Left colon (tissue), 2 donors: Measurements from ENCODE around the gene NTN3. TPM values are rescaled to one million over a fixed set of nuclear protein-coding genes. Genes with fewer than 3 reads are reported as not detected.

Experiments used
- ATAC-seq: fragments of 200-7000 bp; cut with Tn5 transposase; one replicate; pipeline ENCODE4 v1.9.1; 2020; ENCODE audit warnings: mild to moderate bottlenecking, moderate library complexity
- DNase-seq, 2 donors: peaks; one replicate each; pipeline ENCODE4 v3.0.0-alpha.2; 2020
- intact Hi-C, 2 donors: fragments of 100-400 bp; cut with DNase I in 1 of 2; cut with micrococcal nuclease in 1 of 2; formaldehyde crosslinking; loops; one replicate each; pipeline versions ENCODE4 v1.11.2 to v1.14.0; 2022; cut with DNase I, micrococcal nuclease
- total RNA-seq, 2 donors: library from RNA; stranded (reverse); fragmentation: NEBNext Ultra II Directional; extraction: Animal tissue kit (Norgen Biotek cat#: 25700); gene quantifications; one replicate each; pipeline ENCODE4 v1.2.1, GENCODE V29; 2021
- donor health status: DM: no; HTN: no; CAD: no.
- donor health status: DM: yes; HTN: yes; CAD: no.

The NTN3 gene
- total RNA-seq, 2 donors from 2014 or later, result not detected

GRCh38 chr16:2500430-2500917, 29.4 kb downstream of the NTN3 start:
- intact Hi-C loops, result loop anchor here in 1 of 2 donors (10.0 kb wide), 1 partner anchor 76 kb away; the partner anchor contains the start of gene CCNF
- DNase-seq, result peak in 1 of 2 donors; percentile 7
- peak; percentile 3 for ATAC-seq

GRCh38 chr16:2500918-2501750, 30.0 kb downstream of the NTN3 start:
- DNase-seq (peak; percentile 68 to 85), ATAC-seq (peak; percentile 85)
- intact Hi-C loops, result loop anchor here in 1 of 2 donors (10.0 kb wide), 1 partner anchor 76 kb away; the partner anchor contains the start of gene CCNF

GRCh38 chr16:2501946-2502895, 31.1 kb downstream of the NTN3 start:
- intact Hi-C loops, result loop anchor here in 1 of 2 donors (10.0 kb wide), 1 partner anchor 77 kb away; the partner anchor contains the start of gene CCNF
- ATAC-seq (no peak), DNase-seq (peak in 1 of 2 donors; percentile 10)

GRCh38 chr16:2505695-2506094, 34.6 kb downstream of the NTN3 start:
- intact Hi-C loops, result loop anchor here in 1 of 2 donors (10.0 kb wide), 1 partner anchor 81 kb away; the partner anchor contains the start of gene CCNF
- no peak for ATAC-seq
- no peak for DNase-seq

- peak in 1 of 2 donors; percentile 31 for DNase-seq
- intact Hi-C loops, result loop anchor here in 1 of 2 donors (10.0 kb wide), 1 partner anchor 82 kb away; the partner anchor contains the start of gene CCNF
- ATAC-seq, result no peak
Observed at GRCh38 chr16:2507052-2507659, 36.1 kb downstream of the NTN3 start.

- DNase-seq (peak; percentile 25 to 51), ATAC-seq (peak; percentile 18)
- intact Hi-C loops, result loop anchor here in 1 of 2 donors (10.0 kb wide), 1 partner anchor 83 kb away; the partner anchor contains the start of gene CCNF
Observed at GRCh38 chr16:2507665-2508064, 36.6 kb downstream of the NTN3 start.

- peak in 1 of 2 donors; percentile 8 for DNase-seq
- no peak for ATAC-seq
- intact Hi-C loops, result loop anchor here in 1 of 2 donors (10.0 kb wide), 1 partner anchor 84 kb away; the partner anchor contains the start of gene CCNF
Observed at GRCh38 chr16:2508722-2509400, 37.8 kb downstream of the NTN3 start.

GRCh38 chr16:2511128-2511800, 40.2 kb downstream of the NTN3 start:
- ATAC-seq (no peak), DNase-seq (peak; percentile 61 to 69)
- intact Hi-C loops, result no loop called here

- ATAC-seq (no peak), DNase-seq (peak in 1 of 2 donors; percentile 14)
- intact Hi-C loops, result no loop called here
Observed at GRCh38 chr16:2511996-2512734, 41.1 kb downstream of the NTN3 start.

GRCh38 chr16:2512735-2513404, 41.8 kb downstream of the NTN3 start:
- intact Hi-C loops, result no loop called here
- peak; percentile 40 to 47 for DNase-seq
- no peak for ATAC-seq

- ATAC-seq, result peak; percentile 80
- DNase-seq, result peak; percentile 94 to 97
- intact Hi-C loops, result no loop called here
Observed at GRCh38 chr16:2513405-2514332, 42.6 kb downstream of the NTN3 start, which contains the start of gene ATP6V0C. Gene ATP6V0C (plus strand): TSS chr16:2513952. CDS start chr16:2514104, 152 bp downstream.

- DNase-seq (peak in 1 of 2 donors; percentile 55), ATAC-seq (peak; percentile 20)
- intact Hi-C loops, result no loop called here
Observed at GRCh38 chr16:2514333-2515179, 43.5 kb downstream of the NTN3 start.

- ATAC-seq (peak; percentile 31), DNase-seq (peak in 1 of 2 donors; percentile 57)
- intact Hi-C loops, result no loop called here
Observed at GRCh38 chr16:2515180-2515851, 44.2 kb downstream of the NTN3 start.
